ENCODE results near the gene SCAP. TPM values are rescaled to one million over a fixed set of nuclear protein-coding genes. Genes with fewer than 3 reads are reported as not detected.

Gene SCAP
- total and polyA plus RNA-seq, 2 of the 13 experiments (the other 11 are each of a cell fraction or from before 2014, with no cell fraction given), result 40.4 to 53.3 TPM

DNA sequence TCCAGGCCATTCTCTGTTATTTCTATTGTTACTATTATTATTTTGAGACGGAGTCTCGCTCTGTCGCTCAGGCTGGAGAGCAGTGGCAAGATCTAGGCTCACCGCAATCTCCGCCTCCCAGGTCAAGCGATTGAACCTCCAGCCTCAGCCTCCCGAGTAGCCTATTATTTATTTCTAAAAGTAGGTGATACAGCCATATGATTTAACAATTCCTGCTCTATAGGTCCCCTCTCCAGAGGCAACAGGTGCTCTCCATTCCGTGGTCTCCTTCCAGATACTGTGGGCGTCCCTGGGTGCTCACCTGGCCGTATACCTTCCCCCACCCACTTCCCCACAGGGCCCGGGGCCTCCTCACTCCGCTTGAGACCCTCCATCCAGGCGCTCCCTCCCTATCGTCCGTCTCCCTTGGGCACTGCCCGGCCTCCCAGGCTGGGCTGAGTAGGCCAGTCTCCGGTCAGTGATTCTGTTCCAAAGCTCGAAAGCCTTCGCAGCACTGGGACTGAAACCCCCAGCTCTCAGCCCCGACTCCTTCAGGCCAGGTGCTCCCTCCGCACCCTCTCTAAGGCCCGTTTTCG lies 95.6 kb downstream of the SCAP start (continued):
- TF ChIP-seq, protein P1, sequence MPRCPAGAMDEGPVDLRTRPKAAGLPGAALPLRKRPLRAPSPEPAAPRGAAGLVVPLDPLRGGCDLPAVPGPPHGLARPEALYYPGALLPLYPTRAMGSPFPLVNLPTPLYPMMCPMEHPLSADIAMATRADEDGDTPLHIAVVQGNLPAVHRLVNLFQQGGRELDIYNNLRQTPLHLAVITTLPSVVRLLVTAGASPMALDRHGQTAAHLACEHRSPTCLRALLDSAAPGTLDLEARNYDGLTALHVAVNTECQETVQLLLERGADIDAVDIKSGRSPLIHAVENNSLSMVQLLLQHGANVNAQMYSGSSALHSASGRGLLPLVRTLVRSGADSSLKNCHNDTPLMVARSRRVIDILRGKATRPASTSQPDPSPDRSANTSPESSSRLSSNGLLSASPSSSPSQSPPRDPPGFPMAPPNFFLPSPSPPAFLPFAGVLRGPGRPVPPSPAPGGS (CRISPR knock-in tag; IDR thresholded peaks at IDR 0.05), result 0 out of 2 replicates have a peak, but pooled peaks have one; percentile 29
- TF ChIP-seq, protein P2, sequence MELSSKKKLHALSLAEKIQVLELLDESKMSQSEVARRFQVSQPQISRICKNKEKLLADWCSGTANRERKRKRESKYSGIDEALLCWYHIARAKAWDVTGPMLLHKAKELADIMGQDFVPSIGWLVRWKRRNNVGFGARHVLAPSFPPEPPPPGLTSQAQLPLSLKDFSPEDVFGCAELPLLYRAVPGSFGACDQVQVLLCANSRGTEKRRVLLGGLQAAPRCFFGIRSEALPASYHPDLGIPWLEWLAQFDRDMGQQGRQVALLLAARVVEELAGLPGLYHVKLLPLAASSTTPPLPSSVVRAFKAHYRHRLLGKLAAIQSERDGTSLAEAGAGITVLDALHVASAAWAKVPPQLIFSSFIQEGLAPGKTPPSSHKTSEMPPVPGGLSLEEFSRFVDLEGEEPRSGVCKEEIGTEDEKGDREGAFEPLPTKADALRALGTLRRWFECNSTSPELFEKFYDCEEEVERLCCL (CRISPR knock-in tag; IDR thresholded peaks at IDR 0.05; ENCODE audit: borderline replicate concordance), result no peak
- TF ChIP-seq ZNF550 (CRISPR knock-in tag; IDR thresholded peaks at IDR 0.05; ENCODE audit: borderline replicate concordance) (no peak), ZNF33A (CRISPR knock-in tag; IDR thresholded peaks at IDR 0.05; ENCODE audit: borderline replicate concordance) (no peak), ZSCAN29 (CRISPR knock-in tag; conservative IDR thresholded peaks at IDR 0.05) (no peak; the same call in 1 of the 2 replicates), ZNF780A (CRISPR knock-in tag; IDR thresholded peaks at IDR 0.05) (no peak), ZSCAN20 (CRISPR knock-in tag; IDR thresholded peaks at IDR 0.05; ENCODE audit: borderline replicate concordance) (0 out of 2 replicates have a peak, but pooled peaks have one; percentile 24), RFXAP (CRISPR knock-in tag; IDR thresholded peaks at IDR 0.05; ENCODE audit: borderline replicate concordance) (no peak), ZNF343 (CRISPR knock-in tag; IDR thresholded peaks at IDR 0.05) (no peak), SIN3A (IDR thresholded peaks at IDR 0.05; ENCODE audit: borderline replicate concordance, low read depth, low read length) (peak; percentile 13; the same call in 1 of the 2 replicates), ZNF674 (CRISPR knock-in tag; IDR thresholded peaks at IDR 0.05; ENCODE audit: low read depth) (peak; percentile 84; the same call in 1 of the 2 replicates), POLR2AphosphoS5 (IDR thresholded peaks at IDR 0.05; ENCODE audit: low read depth, low read length) (no peak), ZC3H13 (CRISPR knock-in tag; IDR thresholded peaks at IDR 0.05) (no peak), SNAPC2 (CRISPR knock-in tag; IDR thresholded peaks at IDR 0.05) (no peak), ZNF660 (CRISPR knock-in tag; IDR thresholded peaks at IDR 0.05; ENCODE audit: borderline replicate concordance, low read depth) (no peak), ZNF256 (CRISPR knock-in tag; conservative IDR thresholded peaks at IDR 0.05) (0 out of 2 replicates have a peak, but pooled peaks have one; percentile 62), JUNB (CRISPR knock-in tag; IDR thresholded peaks at IDR 0.05; ENCODE audit: borderline replicate concordance) (no peak), DNMT3B (CRISPR knock-in tag; conservative IDR thresholded peaks at IDR 0.05) (no peak), ZNF577 (CRISPR knock-in tag; IDR thresholded peaks at IDR 0.05; ENCODE audit: borderline replicate concordance, low read depth) (no peak), POLR2G (IDR thresholded peaks at IDR 0.05; ENCODE audit: low read depth, low read length) (no peak), ZFP90 (CRISPR knock-in tag; IDR thresholded peaks at IDR 0.05; ENCODE audit: borderline replicate concordance) (no peak), ZNF749 (CRISPR knock-in tag; IDR thresholded peaks at IDR 0.05; ENCODE audit: borderline replicate concordance) (no peak), TMF1 (CRISPR knock-in tag; IDR thresholded peaks at IDR 0.05; ENCODE audit: low read depth) (no peak)
- TF ChIP-seq, protein P3, sequence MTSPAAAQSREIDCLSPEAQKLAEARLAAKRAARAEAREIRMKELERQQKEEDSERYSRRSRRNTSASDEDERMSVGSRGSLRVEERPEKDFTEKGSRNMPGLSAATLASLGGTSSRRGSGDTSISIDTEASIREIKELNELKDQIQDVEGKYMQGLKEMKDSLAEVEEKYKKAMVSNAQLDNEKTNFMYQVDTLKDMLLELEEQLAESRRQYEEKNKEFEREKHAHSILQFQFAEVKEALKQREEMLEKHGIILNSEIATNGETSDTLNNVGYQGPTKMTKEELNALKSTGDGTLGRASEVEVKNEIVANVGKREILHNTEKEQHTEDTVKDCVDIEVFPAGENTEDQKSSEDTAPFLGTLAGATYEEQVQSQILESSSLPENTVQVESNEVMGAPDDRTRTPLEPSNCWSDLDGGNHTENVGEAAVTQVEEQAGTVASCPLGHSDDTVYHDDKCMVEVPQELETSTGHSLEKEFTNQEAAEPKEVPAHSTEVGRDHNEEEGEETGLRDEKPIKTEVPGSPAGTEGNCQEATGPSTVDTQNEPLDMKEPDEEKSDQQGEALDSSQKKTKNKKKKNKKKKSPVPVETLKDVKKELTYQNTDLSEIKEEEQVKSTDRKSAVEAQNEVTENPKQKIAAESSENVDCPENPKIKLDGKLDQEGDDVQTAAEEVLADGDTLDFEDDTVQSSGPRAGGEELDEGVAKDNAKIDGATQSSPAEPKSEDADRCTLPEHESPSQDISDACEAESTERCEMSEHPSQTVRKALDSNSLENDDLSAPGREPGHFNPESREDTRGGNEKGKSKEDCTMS (CRISPR knock-in tag; conservative IDR thresholded peaks at IDR 0.05), result no peak

Data from HepG2 (cell line).